Nephron (organoid): Measurements from ENCODE around the gene NGF.

ENCODE experiments used
- H3K27ac Mint-ChIP-seq, 3 experiments: 2 replicates each; pipeline ENCODE4 v1.8.0; 2020; ENCODE audit warnings: mixed read lengths in 3 of 3, mild to moderate bottlenecking in 2 of 3, moderate library complexity in 1 of 3
- H3K27me3 Mint-ChIP-seq: 2 replicates; pipeline ENCODE4 v1.8.0; 2021; ENCODE audit warnings: low read depth, mild to moderate bottlenecking, moderate library complexity, mixed read lengths
- H3K36me3 Mint-ChIP-seq: 2 replicates; pipeline ENCODE4 v1.8.0; 2020; ENCODE audit warnings: low read depth, mixed read lengths
- H3K4me1 Mint-ChIP-seq: 2 replicates; pipeline ENCODE4 v1.8.0; 2020; ENCODE audit warnings: mixed read lengths
- H3K4me3 Mint-ChIP-seq, 3 experiments: 2 replicates each; pipeline ENCODE4 v1.8.0; 2020; ENCODE audit warnings: mild to moderate bottlenecking in 3 of 3, mixed read lengths in 3 of 3, moderate library complexity in 2 of 3
- H3K9me3 Mint-ChIP-seq: 2 replicates; pipeline ENCODE4 v1.8.0; 2020; ENCODE audit warnings: mixed read lengths
- TF ChIP-seq, protein P1 (sequence below), 3 experiments: fragments of 200-600 bp; sonication (generic); IDR thresholded peaks; one replicate each; pipeline ENCODE4 v1.5.0; 2021; ENCODE audit warnings: antibody characterized with exemption in 3 of 3; ENCODE audit not compliant: unreplicated experiment in 3 of 3

Gene NGF

DNA sequence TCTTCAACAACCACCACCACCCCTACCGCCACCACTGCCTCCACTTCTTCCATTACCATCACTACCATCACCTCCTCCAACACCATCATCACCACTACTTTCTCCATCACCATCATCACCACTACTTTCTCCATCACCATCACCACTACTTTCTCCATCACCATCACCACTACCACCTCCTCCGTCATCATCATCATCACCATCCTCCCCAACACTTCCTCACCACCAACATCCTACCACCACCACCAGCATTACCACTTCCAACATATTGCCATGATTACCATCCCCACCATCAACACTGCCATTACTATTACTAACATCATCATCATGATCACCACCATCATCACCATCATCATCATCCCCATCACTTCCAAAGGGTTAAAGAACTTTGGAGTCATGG lies 34.7 kb downstream of the NGF start:
- Mint-ChIP-seq H3K27me3 (no peaks in the 10 kb centered on the region), H3K4me1 (peaks cover 30% of the 10 kb centered on the region), H3K36me3 (no peaks in the 10 kb centered on the region), H3K4me3 (no peak overlapping the region), H3K9me3 (no peaks in the 10 kb centered on the region), H3K27ac (no peak overlapping the region)
- TF ChIP-seq, protein P1, sequence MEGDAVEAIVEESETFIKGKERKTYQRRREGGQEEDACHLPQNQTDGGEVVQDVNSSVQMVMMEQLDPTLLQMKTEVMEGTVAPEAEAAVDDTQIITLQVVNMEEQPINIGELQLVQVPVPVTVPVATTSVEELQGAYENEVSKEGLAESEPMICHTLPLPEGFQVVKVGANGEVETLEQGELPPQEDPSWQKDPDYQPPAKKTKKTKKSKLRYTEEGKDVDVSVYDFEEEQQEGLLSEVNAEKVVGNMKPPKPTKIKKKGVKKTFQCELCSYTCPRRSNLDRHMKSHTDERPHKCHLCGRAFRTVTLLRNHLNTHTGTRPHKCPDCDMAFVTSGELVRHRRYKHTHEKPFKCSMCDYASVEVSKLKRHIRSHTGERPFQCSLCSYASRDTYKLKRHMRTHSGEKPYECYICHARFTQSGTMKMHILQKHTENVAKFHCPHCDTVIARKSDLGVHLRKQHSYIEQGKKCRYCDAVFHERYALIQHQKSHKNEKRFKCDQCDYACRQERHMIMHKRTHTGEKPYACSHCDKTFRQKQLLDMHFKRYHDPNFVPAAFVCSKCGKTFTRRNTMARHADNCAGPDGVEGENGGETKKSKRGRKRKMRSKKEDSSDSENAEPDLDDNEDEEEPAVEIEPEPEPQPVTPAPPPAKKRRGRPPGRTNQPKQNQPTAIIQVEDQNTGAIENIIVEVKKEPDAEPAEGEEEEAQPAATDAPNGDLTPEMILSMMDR (IDR thresholded peaks at IDR 0.05; ENCODE audit: unreplicated experiment in 3 of 3): no peak

DNA sequence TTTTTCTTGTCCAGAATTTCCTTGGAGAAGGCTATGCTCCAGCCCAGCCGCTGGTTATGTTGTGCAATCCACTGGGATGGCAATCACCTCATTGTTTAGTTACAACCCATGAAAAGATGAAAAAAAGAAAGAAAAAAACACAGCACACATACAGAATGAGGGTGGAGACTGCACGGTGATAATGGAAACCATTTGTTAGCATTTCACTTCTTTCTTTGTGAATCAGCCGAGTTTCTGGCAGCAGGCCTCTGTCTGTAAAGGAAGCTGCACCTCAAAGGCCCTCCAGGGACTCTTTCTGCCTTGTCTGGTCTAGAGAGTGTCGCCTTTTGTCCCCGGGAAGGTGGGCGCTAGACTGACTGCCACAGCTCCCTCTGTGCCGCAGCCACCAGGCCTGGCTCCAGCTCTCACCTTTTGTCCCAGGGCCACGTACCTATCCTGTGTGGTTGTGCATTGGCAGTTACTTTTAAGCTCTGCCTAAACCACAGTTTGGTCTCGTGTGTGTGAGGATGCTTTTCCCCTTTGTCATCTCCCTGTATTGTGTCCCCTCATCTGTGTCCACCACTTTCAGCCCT lies 35.6 kb downstream of the NGF start:
- Mint-ChIP-seq H3K9me3 (no peaks in the 10 kb centered on the region), H3K4me1 (peaks cover 30% of the 10 kb centered on the region), H3K4me3 (no peak overlapping the region), H3K27ac (no peak overlapping the region), H3K27me3 (no peaks in the 10 kb centered on the region), H3K36me3 (no peaks in the 10 kb centered on the region)
- TF ChIP-seq, protein P1 (IDR thresholded peaks at IDR 0.05; ENCODE audit: unreplicated experiment in 3 of 3): no peak

DNA sequence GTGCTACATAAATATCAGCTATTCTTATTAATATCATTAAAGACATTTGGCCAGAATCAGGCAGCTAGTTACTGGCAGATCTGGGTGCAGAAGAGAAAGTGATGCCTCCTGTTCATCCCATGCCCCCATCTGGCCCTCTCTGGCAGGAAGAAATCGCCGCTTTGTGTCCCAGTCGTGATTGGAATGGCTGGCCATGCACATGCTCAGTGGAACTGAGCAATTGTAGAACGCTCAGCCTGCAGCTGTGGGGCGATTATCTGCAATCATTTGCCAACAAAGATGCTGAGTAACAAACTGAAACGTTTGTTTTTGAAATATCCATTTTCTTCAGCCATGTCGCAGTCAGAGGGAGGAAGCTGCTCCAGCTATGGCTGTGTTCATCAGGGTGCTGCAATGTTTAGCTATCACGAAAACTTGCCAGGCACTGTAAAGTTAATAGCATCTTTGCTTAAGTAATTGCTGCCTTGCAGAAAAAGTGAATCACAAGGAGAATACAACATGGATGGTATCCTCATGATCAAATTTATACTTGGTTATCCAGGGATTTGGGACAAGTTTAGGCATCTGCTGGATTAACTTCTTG lies 36.5 kb downstream of the NGF start:
- Mint-ChIP-seq H3K4me3 (no peak overlapping the region), H3K27ac (no peak overlapping the region), H3K27me3 (no peaks in the 10 kb centered on the region), H3K9me3 (no peaks in the 10 kb centered on the region), H3K36me3 (no peaks in the 10 kb centered on the region), H3K4me1 (peaks cover 30% of the 10 kb centered on the region)
- TF ChIP-seq, protein P1 (IDR thresholded peaks at IDR 0.05; ENCODE audit: unreplicated experiment in 3 of 3): no peak

DNA sequence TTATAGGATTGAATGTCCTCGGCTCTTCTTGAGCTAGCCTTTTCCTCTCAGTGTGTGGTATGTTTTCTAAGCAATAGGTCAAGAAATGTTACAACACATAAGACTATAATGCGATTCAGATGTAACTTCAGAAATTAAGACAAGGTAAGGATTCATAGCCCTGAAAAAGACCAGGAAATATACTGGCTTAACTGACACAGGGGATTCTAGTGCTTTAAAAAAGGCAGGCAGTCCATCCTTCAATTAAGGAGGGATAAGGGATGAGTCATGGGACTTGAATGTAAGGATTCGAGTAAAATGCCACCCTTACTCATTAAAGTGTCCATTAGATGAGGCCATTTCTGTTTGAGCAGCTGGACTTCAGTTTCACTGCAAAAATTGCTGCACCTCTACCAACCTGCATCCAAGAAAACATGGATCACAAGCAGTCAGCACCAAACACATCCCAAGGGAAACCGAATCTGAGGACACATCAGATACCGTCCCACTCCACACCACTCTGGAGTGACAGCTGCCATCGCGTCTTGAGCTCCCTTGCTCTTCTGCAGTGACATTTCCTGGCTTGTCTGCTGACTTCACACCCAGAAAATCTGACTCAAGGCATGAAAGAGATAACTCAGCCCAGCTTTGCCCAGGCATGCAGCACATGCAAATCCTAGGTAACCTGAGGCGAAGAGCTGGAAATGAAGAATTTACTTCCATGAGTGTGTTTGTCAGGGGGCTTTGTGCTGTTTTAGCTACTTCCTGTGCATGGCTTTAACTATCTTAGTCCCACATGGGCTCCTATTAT lies 37.8 kb downstream of the NGF start:
- Mint-ChIP-seq H3K27ac (no peak overlapping the region), H3K4me1 (peaks cover 20% of the 10 kb centered on the region), H3K36me3 (no peaks in the 10 kb centered on the region), H3K4me3 (no peak overlapping the region), H3K9me3 (no peaks in the 10 kb centered on the region), H3K27me3 (no peaks in the 10 kb centered on the region)
- TF ChIP-seq, protein P1 (IDR thresholded peaks at IDR 0.05; ENCODE audit: unreplicated experiment in 3 of 3): no peak

DNA sequence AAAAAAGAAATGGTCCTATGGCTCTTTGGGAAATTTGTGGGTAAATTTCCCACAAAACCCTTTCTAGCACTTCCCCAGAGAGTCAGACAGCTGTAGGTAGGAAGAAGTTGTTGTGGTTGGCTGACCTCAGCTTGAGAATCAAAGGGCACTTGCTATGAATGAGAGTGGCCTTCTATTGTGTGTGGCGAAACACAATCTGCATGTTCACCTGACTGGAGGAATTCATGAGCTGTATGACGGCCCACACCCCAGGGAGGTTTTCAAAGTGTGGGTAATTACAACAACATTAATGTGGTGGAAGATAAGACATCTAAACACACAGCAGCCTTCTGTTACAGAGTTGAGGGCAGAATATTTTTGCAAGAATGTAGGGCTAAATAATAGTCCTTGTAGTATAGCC lies 38.8 kb downstream of the NGF start:
- no peaks in the 10 kb centered on the region for H3K36me3 Mint-ChIP-seq
- H3K9me3 Mint-ChIP-seq: no peaks in the 10 kb centered on the region
- TF ChIP-seq, protein P1 (IDR thresholded peaks at IDR 0.05; ENCODE audit: unreplicated experiment in 3 of 3): no peak
- no peaks in the 10 kb centered on the region for H3K27me3 Mint-ChIP-seq
- no peak overlapping the region for H3K27ac Mint-ChIP-seq
- peaks cover 20% of the 10 kb centered on the region for H3K4me1 Mint-ChIP-seq
- no peak overlapping the region for H3K4me3 Mint-ChIP-seq
